Mesendoderm (in vitro differentiated cells): ENCODE measurements around the gene GSTK1.
"Not testable (repeated sequence)": the region's sequence is repeated elsewhere in the genome, so short reads cannot be mapped to it uniquely, and the experiment has no call there.

Source experiments
- DNase-seq: peaks from one replicate; pipeline ENCODE4 v3.0.0; 2013
- H2AK5ac ChIP-seq: 2 replicates; pipeline ENCODE4 v1.6.1; 2013; ENCODE audit warnings: low read length, inconsistent platforms
- H2BK120ac ChIP-seq: 2 replicates; pipeline ENCODE4 v1.6.1; 2013; ENCODE audit warnings: low read depth, mild to moderate bottlenecking, low read length, moderate library complexity, mixed read lengths
- H2BK15ac ChIP-seq: replicated peaks from 2 replicates; pipeline ENCODE4 v1.6.1; 2013; ENCODE audit warnings: low read depth, mild to moderate bottlenecking, moderate library complexity
- H2BK5ac ChIP-seq: 2 replicates; pipeline ENCODE4 v1.6.1; 2013; ENCODE audit warnings: low read length, inconsistent platforms
- H3K18ac ChIP-seq: 2 replicates; pipeline ENCODE4 v1.6.1; 2013; ENCODE audit warnings: mild to moderate bottlenecking, low read length, mixed read lengths
- H3K23ac ChIP-seq: one replicate; pipeline ENCODE4 v1.6.1; 2013; ENCODE audit warnings: low read length
- H3K27ac ChIP-seq: 2 replicates; pipeline ENCODE4 v1.5.1; 2013; ENCODE audit warnings: low read depth, mild to moderate bottlenecking, inconsistent platforms, low read length, moderate library complexity
- H3K27me3 ChIP-seq: 2 replicates; pipeline ENCODE4 v1.6.1; 2013; ENCODE audit warnings: low read length, control low read depth, mild to moderate bottlenecking, inconsistent platforms; ENCODE audit not compliant: insufficient read depth, poor library complexity
- H3K36me3 ChIP-seq: 2 replicates; pipeline ENCODE4 v1.6.1; 2013; ENCODE audit warnings: low read length, inconsistent platforms; ENCODE audit not compliant: control insufficient read depth, insufficient read depth
- H3K4ac ChIP-seq: one replicate; pipeline ENCODE4 v1.6.1; 2013; ENCODE audit warnings: low read depth, mild to moderate bottlenecking, low read length, moderate library complexity
- H3K4me1 ChIP-seq: 2 replicates; pipeline ENCODE4 v1.6.1; 2013; ENCODE audit warnings: low read depth, low read length, inconsistent platforms; ENCODE audit not compliant: control insufficient read depth
- H3K4me2 ChIP-seq: 2 replicates; pipeline ENCODE4 v1.6.1; 2013; ENCODE audit warnings: low read length
- H3K4me3 ChIP-seq: 2 replicates; pipeline ENCODE4 v1.5.1; 2013; ENCODE audit warnings: mild to moderate bottlenecking, low read length
- H3K56ac ChIP-seq: one replicate; pipeline ENCODE4 v1.6.1; 2013; ENCODE audit warnings: low read length
- H3K79me1 ChIP-seq: 2 replicates; pipeline ENCODE4 v1.6.1; 2013; ENCODE audit warnings: low read length, inconsistent platforms
- H3K79me2 ChIP-seq: 2 replicates; pipeline ENCODE4 v1.6.1; 2013; ENCODE audit warnings: mild to moderate bottlenecking, low read length; ENCODE audit not compliant: control insufficient read depth, insufficient read depth
- H3K9ac ChIP-seq: 2 replicates; pipeline ENCODE4 v1.6.1; 2013; ENCODE audit warnings: low read length, inconsistent platforms
- H4K5ac ChIP-seq: one replicate; pipeline ENCODE4 v1.6.1; 2013; ENCODE audit warnings: low read length
- H4K8ac ChIP-seq: one replicate; pipeline ENCODE4 v1.6.1; 2013; ENCODE audit warnings: low read depth, mild to moderate bottlenecking, control low read depth, low read length, moderate library complexity
- WGBS: extraction: QIAGEN DNeasy Blood & Tissue Kit; methylation state at CpG from one replicate; pipeline ENCODE4 v1.1.7; 2013; ENCODE audit warnings: low lambda C conversion rate, missing lambda C conversion rate; ENCODE audit not compliant: insufficient coverage; ENCODE audit errors: extremely low coverage; 5-methylcytosine and 5-hydroxymethylcytosine counted together

The GSTK1 gene

GRCh38 chr7:143287935-143288826 is 24.9 kb downstream of the GSTK1 start, which contains the start of gene CASP2:
CASP2 (plus strand) TSS chr7:143288351; CDS start chr7:143288456, 105 bp downstream.
- Histone ChIP-seq H3K23ac (peak within 1 kb of the TSS; percentile 48), H3K79me2 (peaks cover 25% of the 10 kb centered on the region), H3K79me1 (peaks cover 15% of the 10 kb centered on the region), H3K9ac (peak within 1 kb of the TSS; percentile 95), H3K18ac (peak within 1 kb of the TSS; percentile 33), H4K5ac (peak within 1 kb of the TSS; percentile 27), H3K56ac (peak within 1 kb of the TSS; percentile 99), H3K4me1 (peaks cover 14% of the 10 kb centered on the region), H3K4me3 (peak within 1 kb of the TSS; percentile 88), H2AK5ac (peak within 1 kb of the TSS; percentile 9), H4K8ac (no peak within 1 kb of the TSS), H2BK120ac (no peak within 1 kb of the TSS), H3K27me3 (no peaks in the 10 kb centered on the region), H2BK15ac (no peak within 1 kb of the TSS), H3K27ac (no peak within 1 kb of the TSS), H3K36me3 (peaks cover 10% of the 10 kb centered on the region), H2BK5ac (no peak within 1 kb of the TSS), H3K4ac (peak within 1 kb of the TSS; percentile 60), H3K4me2 (peak within 1 kb of the TSS; percentile 44)
- peak; percentile 98 for DNase-seq
- WGBS, result no CpG with 5 or more reads among the region's 84 CpGs

GRCh38 chr7:143288836-143289235 is 25.6 kb downstream of the GSTK1 start:
- Histone ChIP-seq H3K56ac (peak overlapping the region; percentile 99), H3K79me1 (peaks cover 15% of the 10 kb centered on the region), H4K5ac (no peak overlapping the region), H3K4me1 (peaks cover 10% of the 10 kb centered on the region), H2BK15ac (no peak overlapping the region), H3K4me2 (peak overlapping the region; percentile 44), H4K8ac (no peak overlapping the region), H3K4me3 (peak overlapping the region; percentile 88), H3K9ac (peak overlapping the region; percentile 95), H3K27me3 (no peaks in the 10 kb centered on the region), H3K4ac (peak overlapping the region; percentile 58), H2AK5ac (peak overlapping the region; percentile 9), H2BK5ac (no peak overlapping the region), H3K18ac (peak overlapping the region; percentile 10), H3K36me3 (peaks cover 11% of the 10 kb centered on the region), H3K79me2 (peaks cover 25% of the 10 kb centered on the region), H3K27ac (no peak overlapping the region), H2BK120ac (no peak overlapping the region), H3K23ac (peak overlapping the region; percentile 48)
- WGBS, result no CpG with 5 or more reads among the region's 11 CpGs
- peak; percentile 48 for DNase-seq

GRCh38 chr7:143289421-143289820 is 26.2 kb downstream of the GSTK1 start:
- Histone ChIP-seq H3K79me2 (peaks cover 25% of the 10 kb centered on the region), H4K5ac (no peak overlapping the region), H3K23ac (no peak overlapping the region), H3K79me1 (peaks cover 15% of the 10 kb centered on the region), H3K4me2 (peak overlapping the region; percentile 44), H3K36me3 (peaks cover 15% of the 10 kb centered on the region), H3K27ac (no peak overlapping the region), H3K9ac (peak overlapping the region; percentile 95), H3K18ac (no peak overlapping the region), H3K56ac (peak overlapping the region; percentile 99), H4K8ac (no peak overlapping the region), H2AK5ac (no peak overlapping the region), H2BK5ac (no peak overlapping the region), H3K4me1 (peaks cover 10% of the 10 kb centered on the region), H2BK15ac (no peak overlapping the region), H3K4me3 (peak overlapping the region; percentile 88), H2BK120ac (no peak overlapping the region), H3K27me3 (no peaks in the 10 kb centered on the region), H3K4ac (no peak overlapping the region)
- no CpG with 5 or more reads among the region's 6 CpGs for WGBS
- DNase-seq, result no peak

GRCh38 chr7:143289888-143290287 is 26.6 kb downstream of the GSTK1 start:
- not testable (repeated sequence) for H3K4me3 ChIP-seq, H4K5ac ChIP-seq, H2BK5ac ChIP-seq, H2BK15ac ChIP-seq, H3K27me3 ChIP-seq, H3K56ac ChIP-seq, H3K4ac ChIP-seq, H3K23ac ChIP-seq, H4K8ac ChIP-seq, H3K27ac ChIP-seq, H3K4me1 ChIP-seq, DNase-seq, H2BK120ac ChIP-seq, H2AK5ac ChIP-seq, H3K18ac ChIP-seq, H3K4me2 ChIP-seq
- H3K79me2 ChIP-seq, result peaks cover 25% of the 10 kb centered on the region
- H3K9ac ChIP-seq, result peak overlapping the region; percentile 44
- no CpG with 5 or more reads among the region's 4 CpGs for WGBS
- H3K79me1 ChIP-seq, result peaks cover 15% of the 10 kb centered on the region
- peaks cover 17% of the 10 kb centered on the region for H3K36me3 ChIP-seq

- H3K18ac ChIP-seq, result no peak overlapping the region
- peaks cover 17% of the 10 kb centered on the region for H3K36me3 ChIP-seq
- H3K56ac ChIP-seq, result peak overlapping the region; percentile 42
Observed at GRCh38 chr7:143290293-143290692, 27.1 kb downstream of the GSTK1 start.

More at GRCh38 chr7:143290293-143290692, 27.1 kb downstream of the GSTK1 start:
- no peak overlapping the region for H2AK5ac ChIP-seq
- peak overlapping the region; percentile 29 for H3K9ac ChIP-seq
- H2BK5ac ChIP-seq, result no peak overlapping the region
- no CpG with 5 or more reads among the region's 4 CpGs for WGBS
- H3K79me2 ChIP-seq, result peaks cover 25% of the 10 kb centered on the region
- no peak overlapping the region for H3K27ac ChIP-seq
- peaks cover 15% of the 10 kb centered on the region for H3K79me1 ChIP-seq
- no peak overlapping the region for H2BK15ac ChIP-seq
- no peak for DNase-seq
- no peak overlapping the region for H3K23ac ChIP-seq
- no peak overlapping the region for H4K5ac ChIP-seq
- no peak overlapping the region for H4K8ac ChIP-seq
- peaks cover 7% of the 10 kb centered on the region for H3K4me1 ChIP-seq
- no peak overlapping the region for H3K4me2 ChIP-seq
- H2BK120ac ChIP-seq, result no peak overlapping the region
- H3K27me3 ChIP-seq, result no peaks in the 10 kb centered on the region
- no peak overlapping the region for H3K4me3 ChIP-seq
- H3K4ac ChIP-seq, result no peak overlapping the region
